GM18867 (cell line): Measurements from ENCODE around the gene CSNK1G2.
A peak's percentile ranks its signal among the peaks of the same experiment; 100 is the strongest.

Experiments used
- ATAC-seq: cut with Tn5 transposase; IDR thresholded peaks from one replicate; pipeline ENCODE4 v1.9.1; 2021; ENCODE audit warnings: mild to moderate bottlenecking, moderate library complexity; ENCODE audit not compliant: unreplicated experiment

CSNK1G2 gene

DNA sequence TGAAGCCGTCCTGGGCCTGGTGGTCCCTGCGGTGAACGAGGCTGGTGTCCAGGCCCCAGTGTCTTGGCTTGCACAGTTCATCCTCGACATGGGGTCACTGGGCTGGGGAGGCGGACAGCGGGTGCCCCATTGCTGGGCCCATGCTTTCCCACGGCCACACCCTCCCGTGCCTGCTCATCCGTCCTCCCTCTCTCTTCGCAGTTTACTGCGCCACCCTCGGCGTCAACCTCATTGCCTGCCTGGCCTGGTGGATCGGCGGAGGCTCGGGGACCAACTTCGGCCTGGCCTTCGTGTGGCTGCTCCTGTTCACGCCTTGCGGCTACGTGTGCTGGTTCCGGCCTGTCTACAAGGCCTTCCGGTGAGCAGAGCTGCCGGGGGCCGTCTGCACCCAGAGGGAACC, 23.0 kb upstream of the CSNK1G2 start:
- no peak for ATAC-seq

DNA sequence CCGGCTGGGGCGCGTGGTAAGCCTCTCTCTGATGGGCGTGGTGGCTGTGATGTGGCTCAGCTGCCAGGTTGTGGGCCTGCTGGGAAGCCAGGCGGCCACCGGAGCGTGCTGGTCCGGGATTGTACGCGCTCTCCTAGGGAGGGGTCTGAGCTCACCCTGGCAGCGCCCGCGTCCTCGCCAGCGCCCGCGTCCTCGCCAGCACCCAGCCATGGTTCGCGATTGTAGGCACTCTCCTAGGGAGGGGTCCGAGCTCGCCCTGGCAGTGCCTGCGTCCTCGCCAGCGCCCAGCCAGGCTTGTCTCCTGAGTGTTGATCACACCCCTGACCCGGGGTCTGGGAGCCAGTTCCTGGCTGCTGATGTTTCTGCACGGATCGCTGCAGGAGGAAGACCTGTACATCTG, 22.0 kb upstream of the CSNK1G2 start:
- no peak for ATAC-seq

DNA sequence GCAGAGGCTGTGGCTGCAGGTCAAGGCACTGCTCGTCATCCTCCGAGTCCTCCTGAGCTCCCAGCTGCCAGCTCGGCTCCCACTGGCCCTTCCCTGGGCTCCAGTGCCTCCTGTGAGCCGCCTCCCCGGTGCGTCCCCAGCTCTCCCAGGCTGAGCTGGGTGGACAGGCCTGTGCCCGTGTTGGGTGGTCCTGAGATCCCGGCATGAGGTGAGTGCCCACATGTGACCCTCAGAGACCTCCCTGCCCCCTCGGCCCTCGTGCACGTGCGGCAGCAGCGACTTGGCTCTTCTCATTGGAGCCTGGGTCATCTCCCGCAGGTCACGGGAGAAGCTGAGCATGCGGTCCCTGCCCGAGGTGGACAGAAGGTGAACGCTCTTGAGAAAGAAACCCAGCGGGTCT, 20.3 kb upstream of the CSNK1G2 start:
- ATAC-seq = no peak

DNA sequence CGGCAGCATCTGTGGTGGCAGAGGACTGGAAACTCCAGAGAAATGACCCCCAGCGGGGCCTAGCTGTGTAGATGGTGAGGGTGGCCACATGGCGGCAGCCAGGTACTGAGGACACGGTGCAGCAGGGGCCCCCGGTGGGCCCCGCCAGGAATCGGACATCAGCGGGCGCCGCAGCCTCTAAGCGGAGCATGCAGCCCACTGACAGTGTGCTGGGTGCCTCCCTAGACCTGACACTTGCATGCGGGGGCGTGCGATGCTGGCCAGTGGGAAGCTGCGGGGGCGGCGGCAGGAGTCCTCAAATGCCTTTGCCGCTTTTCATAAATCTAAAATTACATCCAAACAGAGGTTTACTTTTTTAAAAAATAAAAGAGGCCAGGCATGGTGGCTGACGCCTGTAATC, 19.6 kb upstream of the CSNK1G2 start:
- no peak for ATAC-seq

DNA sequence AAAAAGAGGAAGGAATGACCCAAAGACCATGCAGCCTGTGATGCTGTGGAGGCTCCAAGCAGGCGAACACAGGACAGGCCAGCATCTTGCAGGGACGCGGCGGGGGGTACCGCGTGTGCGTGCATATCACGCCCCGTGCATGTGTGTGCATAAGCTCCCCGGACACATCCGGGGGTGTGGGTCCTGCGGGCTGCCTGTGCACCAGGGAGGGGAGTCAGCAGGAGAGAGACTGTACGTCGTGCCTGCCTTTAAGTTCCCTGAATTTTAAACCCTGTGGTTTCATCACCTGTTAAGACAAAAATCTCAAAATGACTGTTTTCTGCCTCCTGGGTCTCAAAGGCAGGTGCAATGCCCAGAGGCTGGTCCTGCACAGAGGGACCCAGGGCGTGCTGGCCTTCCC, 19.1 kb upstream of the CSNK1G2 start:
- no peak for ATAC-seq

DNA sequence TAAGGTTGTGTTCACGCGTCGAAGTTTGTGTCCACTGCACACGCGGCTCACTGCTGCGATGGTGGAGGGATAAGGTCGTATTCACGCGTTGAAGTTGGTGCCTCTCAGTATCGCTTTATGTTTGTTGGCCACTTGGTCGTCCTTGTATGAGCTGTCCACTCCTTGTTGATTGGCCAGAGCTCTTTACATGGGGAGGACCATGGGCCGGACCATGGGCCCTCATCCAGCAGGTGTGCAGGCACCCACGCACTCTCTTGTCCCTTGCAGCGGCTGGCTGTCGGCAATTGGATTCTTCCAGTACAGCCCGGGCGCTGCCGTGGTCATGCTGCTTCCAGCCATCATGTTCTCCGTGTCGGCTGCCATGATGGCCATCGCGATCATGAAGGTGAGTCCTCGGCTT, 18.2 kb upstream of the CSNK1G2 start:
- ATAC-seq = no peak

DNA sequence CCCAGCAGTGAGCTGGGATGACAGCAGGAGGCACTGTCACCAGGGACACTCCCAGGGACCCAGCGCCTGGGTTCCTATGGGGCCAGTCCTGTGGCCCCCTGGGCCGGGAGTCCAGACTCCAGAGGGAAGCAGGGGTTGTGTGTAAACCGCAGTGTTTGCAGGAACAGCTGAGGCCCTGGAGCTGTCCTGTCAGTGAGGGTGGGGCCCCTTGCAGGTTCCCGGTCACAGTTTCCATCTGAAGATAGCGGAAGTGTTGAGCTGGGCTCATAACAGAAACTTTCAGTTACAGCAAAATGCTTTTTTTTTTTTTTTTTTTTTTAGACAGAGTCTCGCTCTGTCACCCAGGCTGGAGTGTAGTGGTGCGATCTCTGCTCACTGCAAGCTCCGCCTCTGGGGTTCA, 17.7 kb upstream of the CSNK1G2 start:
- no peak for ATAC-seq

DNA sequence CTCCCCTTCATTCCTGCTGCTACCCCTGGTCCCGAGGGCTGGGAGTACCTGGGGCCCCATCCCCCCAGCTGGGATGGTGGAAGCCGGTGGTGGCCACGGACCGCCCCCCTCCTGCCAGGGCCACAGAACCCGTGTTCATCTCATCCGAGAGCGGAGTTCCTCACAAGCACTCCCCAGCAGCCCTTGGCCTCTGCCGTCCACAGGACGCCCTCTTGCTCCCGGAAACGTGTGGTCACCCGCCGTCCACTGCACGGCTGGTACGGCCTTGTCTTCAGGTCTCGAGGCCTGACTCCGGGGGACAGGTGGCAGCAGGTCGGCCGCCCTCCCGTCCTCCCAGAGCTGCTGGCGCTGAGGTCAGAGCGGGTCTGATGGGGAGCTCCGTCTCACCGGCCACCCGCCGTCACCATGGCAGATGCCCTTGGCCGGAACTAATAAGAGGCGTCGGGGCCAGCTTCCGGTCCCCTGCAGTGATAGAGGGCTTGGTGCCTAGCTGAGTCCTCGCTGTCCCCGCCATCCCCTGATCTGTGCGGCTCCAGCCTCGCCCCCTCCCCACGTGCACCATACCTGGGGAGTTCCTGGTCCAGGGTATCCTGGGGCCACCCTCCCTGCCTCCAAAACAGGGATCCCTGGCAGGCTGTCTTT, 16.5 kb upstream of the CSNK1G2 start:
- ATAC-seq = no peak

DNA sequence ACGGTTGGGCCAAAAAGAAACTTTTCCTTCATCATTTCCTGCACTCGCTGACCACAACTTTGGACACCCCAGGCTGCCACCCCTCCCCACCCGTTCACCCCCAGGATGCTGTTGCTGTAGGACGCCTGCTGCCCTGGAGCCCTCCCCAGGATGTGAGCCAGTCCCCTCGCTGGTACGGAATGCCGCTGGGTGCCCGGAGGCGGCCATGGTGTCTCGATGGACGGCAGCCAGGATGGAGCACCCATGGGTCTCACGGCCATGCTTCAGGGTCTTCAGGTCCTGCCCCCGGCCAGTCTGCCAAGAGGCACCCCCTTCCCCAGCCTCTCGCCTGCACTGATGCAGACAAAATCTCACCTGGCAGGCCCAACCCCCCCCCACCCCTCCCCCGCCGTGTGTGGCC, 15.4 kb upstream of the CSNK1G2 start:
- no peak for ATAC-seq

DNA sequence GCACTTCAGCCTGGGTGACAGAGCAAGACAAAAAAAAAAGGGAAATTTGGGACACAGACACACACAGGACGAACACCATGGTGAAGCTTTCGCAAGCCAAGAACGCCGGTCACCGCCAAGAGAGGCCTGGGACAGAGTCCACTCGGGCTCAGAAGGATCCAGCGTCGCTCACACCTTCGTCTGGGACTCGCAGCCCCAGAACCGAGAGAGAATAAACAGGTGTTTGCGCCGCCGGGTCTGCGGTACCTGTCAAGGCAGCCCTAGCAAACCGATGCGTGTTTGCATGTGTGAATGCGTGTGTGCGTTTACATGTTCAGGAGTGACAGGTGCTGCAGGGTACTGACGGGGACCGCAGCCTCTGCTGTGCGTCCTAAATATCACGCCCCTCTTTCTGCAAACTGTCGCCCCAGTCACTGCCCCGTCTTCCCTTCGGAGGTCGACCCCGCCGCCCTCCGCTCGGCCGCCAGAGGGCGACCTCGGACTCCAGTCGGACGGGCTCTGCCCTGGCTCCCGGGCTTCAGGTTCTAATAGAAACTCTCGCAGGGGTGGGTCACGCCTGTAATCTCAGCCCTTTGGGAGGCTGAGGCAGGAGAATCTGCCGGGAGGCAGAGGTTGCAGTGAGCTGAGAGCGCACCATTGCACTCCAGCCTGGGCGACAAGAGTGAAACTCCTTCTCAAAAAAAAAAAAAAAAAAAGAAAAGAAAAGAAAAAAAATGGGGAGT, 11.8 kb upstream of the CSNK1G2 start:
- peak; percentile 79 for ATAC-seq

DNA sequence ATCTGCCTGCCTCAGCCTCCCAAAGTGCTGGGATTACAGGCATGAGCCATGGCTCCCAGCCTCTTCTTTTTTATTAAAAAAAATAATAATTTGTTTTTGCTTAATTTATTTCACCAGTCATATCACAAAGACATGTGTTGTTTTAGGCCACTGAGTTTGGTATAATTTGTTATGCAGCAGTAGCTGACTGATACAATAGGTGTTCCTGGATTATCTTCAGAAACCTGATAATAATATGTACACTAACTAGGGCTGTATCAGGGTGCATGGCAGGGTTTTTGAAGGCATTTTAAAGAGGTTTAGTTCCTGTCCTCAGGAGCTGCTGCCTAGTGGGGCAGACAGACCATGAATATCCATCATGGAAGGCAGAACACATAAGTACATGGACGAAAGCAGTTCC, 9.5 kb upstream of the CSNK1G2 start:
- ATAC-seq = no peak

DNA sequence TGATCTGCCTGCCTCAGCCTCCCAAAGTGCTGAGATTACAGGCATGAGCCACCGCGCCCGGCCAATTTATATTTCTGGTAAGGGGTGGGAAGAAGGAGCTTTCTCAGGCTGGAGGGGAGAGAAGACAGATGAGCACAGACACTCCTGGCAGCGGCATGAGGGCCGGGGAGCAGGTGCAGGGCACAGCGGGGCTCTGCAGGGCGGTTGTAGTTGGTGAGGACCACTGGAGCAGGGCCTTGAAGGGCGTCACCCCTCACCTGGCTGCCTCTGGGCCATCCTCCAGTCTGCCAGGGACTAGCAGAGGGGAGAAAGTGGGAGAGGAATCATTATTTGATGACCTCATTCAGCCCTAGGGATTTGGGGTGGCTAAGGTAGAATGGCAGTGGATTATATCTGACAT, 8.6 kb upstream of the CSNK1G2 start:
- ATAC-seq = no peak

DNA sequence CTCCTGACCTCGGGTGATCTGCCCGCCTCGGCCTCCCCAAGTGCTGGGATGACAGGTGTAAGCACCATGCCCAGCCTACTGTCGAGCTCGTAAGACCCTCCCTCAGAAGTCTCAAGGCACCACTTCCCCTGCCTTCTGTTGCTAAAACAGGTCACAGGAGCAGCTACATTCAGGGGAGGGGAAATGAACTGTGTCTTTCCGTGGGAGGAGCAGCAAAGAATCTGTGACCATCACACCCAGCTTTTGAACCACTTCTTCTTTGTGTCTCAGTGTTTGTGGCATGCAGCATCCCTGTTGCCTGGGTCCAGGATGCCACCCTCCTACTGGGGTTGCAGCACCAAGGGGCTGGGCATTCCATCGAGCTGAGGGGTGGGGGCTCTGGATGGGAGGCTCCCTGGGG, 7.7 kb upstream of the CSNK1G2 start:
- no peak for ATAC-seq

DNA sequence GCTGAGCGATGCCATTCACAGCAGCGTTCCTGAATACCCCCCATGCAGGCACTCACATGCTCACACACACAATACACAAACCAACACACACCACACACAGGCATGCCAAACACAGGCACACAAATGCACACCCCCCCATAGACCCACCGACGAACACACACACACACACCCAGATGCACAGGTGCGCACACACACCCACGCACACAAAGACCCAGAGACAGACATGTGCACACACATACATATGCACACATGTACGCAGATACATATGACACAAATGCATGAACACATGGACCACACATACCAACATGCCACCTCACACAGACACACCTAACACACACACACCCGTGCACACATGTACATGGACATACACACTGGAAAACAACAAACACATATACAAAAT, 7.0 kb upstream of the CSNK1G2 start:
- no peak for ATAC-seq

DNA sequence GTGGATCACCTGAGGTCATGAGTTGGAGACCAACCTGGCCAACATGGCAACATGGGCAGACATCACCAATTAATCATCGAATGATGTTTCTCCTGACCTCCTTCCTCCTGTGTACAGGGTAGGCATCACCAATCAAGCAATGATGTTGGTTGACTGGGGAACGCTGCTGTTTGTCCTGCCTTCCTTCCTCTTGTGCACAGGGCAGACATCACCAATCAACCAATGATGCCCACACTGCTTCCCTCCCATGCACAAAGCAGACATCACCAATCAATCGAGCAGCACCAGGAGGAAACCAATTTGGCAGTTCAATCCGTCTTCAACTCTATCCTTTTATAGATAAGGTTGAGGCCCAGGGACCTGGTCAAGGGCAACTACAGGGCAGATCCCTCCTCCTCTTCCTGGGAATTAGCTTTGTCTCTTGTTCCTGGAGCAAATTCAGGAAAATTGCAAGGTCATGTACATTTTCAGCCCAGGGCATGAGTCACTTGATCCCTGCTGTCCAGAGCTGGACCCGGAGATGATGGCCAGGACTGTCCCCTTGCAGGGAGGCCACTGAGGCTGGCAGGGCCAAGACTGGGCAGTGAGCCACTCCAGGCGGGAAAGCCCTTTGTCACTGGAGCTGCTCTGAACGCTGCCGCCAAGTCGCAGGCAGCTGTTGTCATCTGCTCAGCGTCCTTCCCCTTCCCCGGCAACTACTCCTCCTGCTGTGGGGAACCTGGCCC, 5.3 kb upstream of the CSNK1G2 start:
- ATAC-seq = no peak

DNA sequence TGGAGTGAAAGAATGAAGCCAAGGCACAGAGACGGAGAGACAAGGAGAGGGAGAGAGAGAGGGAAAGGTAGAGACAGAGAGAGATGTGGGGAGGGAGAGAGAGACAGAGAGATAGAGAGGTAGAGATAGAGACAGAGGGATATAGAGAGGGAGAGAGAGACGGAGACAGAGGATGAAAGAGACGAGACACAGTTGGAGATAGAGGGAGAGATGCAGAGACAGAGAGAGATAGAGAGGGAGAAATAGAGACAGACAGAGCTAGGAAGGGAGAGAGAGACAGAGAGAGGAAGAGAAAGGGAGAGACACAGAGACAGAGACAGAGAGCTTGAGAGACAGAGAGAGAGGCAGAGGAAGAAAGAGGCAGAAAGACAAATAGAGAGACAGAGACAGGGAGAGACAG, 4.5 kb upstream of the CSNK1G2 start:
- ATAC-seq = no peak

DNA sequence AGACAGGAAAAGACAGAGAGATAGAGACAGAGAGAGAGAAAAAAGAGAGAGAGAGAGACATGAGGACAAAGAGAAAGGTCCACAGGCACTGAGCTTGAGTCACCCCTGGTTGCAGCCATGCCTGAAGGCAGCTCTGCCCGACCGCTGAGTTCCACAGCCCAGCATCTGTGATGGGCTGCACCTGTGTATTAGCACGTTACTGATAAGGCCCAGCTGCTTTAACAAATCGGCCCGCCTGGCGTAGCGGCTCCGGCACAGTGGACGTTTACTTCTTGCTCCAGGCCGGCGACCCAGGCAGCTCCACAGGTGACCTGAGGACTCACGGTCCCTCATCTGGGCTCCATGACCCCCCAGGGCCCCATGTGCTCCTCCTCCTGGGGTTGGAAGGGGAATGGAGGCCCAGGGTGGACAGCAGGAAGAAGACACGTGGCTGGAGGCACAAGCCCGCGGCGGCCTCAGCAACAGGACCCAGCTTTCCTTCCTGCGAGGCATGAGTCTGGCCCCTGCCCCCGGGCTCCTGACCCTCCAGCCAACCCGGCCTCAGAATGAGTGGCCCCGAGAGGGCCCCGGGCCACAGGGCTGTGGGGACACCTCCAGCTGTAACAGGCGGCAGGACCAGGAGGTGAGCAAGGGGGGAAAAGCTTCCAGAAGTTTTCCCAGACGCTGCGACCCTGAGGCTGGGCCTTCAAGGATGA, 3.9 kb upstream of the CSNK1G2 start:
- ATAC-seq = no peak

DNA sequence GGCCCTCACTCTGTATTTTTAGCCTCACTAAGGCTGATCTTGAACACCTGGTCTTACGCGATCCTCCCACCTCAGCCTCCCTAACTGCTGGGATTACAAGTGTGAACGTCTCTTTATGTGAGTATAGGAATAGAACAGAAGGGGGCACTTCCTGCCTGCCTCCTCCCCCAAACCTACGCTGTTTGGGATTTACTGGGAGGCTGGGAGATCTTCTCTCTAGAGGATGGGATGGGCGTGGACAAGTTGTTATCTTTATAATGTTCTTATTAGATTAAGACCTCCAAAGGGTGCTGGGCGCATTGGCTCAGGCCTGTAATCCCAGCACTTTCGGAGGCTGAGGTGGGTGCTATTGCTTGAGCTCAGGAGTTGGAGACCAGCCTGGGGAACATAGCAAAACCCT, 2.9 kb upstream of the CSNK1G2 start:
- no peak for ATAC-seq

DNA sequence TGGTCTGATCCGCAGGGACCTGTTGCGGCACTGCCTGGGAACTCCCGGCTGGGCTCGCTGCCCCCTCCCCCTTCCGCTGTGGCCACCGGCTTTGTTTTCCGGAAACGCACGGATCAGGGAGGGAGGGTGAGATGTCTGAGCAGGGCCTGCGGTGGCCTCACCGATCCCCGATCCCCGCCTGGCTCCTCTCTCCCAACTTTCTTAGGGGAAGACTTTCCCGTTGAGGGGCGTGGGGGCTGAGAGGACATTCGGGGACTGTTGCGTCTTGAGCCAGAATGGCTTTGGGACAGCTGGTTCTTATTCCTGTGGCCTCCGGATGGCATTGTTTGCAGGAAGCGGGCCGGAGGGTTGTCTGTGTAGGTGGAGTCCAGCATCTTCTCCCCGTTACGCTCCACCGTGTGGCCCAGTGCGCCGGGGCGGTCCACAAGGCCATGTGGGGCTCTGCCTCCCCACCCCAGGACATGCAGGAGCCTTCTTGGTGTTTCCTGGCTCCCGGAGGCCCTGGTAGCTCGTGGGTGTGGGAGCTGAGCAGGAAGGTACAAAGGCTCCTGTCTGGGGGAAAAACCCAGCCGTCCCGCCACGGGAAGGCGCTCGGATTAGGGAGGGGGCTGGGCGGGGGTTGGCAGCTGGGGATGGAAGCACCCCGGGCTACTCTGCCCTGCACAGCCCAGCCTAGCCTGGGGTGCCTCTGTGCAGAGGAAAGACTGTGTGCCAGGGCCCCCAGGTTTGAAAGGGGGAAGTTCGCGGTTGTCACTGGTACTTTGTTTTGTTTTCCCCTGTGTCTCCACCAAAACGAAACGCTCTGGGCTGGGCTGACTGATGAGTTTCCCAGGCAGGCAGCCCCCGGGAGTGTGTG, 1.3 kb downstream of the CSNK1G2 start:
- no peak for ATAC-seq

DNA sequence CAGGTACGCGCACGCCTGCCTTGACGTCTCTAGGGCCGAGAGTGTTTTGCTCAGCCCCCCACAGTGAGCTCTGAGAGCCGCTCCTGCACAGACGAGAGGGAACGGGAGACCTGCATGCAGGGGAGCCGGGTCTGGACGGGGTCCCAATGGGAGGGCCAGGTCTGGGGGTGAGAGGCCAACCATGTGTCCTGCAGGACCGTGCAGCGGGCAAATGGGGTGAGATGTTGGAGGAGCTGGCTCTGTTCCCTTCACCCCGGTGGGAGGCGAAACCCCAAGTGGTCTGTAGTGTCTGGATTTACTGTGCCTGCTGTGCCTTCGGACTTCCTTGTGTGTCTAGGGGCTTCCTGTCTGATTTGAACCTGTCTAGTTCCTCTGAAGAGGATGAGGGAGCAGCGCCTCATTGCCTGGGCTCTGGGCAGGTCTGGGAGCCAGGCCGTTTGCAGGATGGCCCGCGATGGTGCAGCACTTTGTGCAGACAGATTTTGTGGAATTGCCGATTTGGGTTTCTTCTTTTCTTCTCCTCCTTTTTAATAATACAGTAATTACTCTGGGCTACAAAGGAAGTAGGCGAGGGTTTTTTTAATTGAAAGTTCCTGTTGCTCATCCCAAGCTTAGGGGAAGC, 2.1 kb downstream of the CSNK1G2 start:
- ATAC-seq = no peak
